ENCODE data around the gene CFAP61. TPM values are rescaled to one million over a fixed set of nuclear protein-coding genes. Genes with fewer than 3 reads are reported as not detected.

The CFAP61 gene
- total RNA-seq, 1 donor from 2014 or later: 0.45 TPM

DNA sequence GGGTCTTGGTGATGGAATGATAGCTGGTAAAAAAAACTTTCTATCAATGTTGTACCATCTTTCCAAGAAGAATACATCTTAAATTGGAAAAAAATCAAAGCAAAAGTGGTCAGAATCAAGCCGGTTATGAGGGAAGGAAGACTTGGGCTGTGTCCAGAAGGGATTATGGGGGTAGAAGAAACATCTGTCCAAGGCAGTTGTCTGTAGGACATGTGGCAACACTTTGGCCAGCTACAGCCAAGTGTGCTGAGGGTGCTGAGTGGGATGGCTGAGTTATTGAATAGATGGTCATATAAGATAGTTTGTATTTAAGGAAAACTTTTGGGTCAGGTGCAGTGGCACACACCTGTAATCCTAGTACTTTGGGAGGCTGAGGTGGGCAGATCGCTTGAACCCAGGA lies 354.0 kb downstream of the CFAP61 start:
- DNase-seq (ENCODE audit: low spot score in 2 of 2, unreplicated experiment in 2 of 2): no peak
- Mint-ChIP-seq H3K27ac (no peak overlapping the region), H3K4me3 (no peak overlapping the region), H3K9me3 (no peaks in the 10 kb centered on the region), H3K27me3 (ENCODE audit: low read depth) (no peaks in the 10 kb centered on the region), H3K36me3 (no peaks in the 10 kb centered on the region), H3K4me1 (peaks cover 7% of the 10 kb centered on the region)
- TF ChIP-seq, protein P1, sequence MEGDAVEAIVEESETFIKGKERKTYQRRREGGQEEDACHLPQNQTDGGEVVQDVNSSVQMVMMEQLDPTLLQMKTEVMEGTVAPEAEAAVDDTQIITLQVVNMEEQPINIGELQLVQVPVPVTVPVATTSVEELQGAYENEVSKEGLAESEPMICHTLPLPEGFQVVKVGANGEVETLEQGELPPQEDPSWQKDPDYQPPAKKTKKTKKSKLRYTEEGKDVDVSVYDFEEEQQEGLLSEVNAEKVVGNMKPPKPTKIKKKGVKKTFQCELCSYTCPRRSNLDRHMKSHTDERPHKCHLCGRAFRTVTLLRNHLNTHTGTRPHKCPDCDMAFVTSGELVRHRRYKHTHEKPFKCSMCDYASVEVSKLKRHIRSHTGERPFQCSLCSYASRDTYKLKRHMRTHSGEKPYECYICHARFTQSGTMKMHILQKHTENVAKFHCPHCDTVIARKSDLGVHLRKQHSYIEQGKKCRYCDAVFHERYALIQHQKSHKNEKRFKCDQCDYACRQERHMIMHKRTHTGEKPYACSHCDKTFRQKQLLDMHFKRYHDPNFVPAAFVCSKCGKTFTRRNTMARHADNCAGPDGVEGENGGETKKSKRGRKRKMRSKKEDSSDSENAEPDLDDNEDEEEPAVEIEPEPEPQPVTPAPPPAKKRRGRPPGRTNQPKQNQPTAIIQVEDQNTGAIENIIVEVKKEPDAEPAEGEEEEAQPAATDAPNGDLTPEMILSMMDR (IDR thresholded peaks at IDR 0.05; ENCODE audit: unreplicated experiment): no peak

DNA sequence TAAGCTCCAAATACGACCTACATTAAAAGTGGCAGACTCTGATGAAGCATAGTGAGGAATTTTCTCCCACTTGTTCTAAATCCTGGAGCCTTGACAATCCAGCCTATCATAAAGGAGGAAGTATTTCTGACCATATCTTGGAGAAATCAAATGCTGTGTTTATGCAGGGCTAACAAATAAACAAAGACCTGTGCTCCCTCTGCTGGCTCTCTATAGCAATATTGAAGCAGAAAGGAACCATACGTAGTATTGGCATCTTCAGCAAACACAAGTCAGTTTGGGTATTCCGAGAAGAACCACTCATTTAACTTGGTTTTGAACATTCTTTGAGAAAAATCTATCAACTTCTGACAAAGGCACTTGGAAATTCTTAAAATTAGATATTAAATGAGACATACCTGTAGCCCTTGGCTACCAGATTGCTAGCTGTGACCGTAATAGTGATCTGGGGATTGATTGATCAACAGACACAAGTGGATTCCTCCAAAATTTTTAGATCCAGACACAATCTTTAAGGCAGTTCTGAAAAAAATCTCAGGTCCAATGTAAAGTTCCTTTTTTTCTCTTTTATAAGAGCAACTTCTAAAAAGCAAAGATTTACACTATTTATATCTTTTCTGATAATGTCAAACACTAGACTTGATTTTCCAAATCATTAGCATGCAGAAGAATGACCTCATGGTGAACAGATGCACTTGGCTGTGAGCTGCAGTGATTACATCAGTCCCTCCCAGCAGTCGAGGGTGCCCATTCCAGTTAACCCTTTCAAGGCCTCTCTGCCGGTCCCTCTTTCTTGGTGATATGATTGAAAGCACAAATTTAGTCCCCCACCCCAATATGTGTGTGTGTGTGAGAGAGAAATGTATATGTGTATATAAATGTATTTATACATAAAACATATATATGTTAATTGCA lies 355.8 kb downstream of the CFAP61 start:
- Mint-ChIP-seq H3K9me3 (no peaks in the 10 kb centered on the region), H3K27me3 (ENCODE audit: low read depth) (no peaks in the 10 kb centered on the region), H3K27ac (no peak overlapping the region), H3K36me3 (no peaks in the 10 kb centered on the region), H3K4me1 (peaks cover 7% of the 10 kb centered on the region), H3K4me3 (no peak overlapping the region)
- TF ChIP-seq, protein P1 (IDR thresholded peaks at IDR 0.05; ENCODE audit: unreplicated experiment): no peak
- DNase-seq (ENCODE audit: low spot score in 2 of 2, unreplicated experiment in 2 of 2): no peak

DNA sequence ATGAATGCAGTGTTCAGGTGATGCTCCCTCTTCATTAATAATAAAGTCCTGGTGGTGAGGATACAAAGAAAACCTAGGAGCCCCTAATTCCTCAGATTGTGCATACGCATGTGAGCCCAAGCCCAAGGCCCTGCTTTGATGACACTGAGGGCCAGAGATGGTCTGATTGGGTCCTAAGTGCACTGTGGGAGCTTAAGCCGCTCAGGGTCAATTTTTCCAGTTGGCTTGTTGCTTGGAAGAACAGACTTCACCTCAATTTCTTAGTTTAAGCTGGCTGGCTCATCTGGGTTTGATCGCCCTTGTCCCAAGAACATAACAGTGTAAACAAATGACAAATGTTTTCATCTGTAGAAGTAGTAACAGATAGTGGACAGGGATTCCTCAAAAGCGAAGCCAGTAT lies 357.0 kb downstream of the CFAP61 start:
- Mint-ChIP-seq H3K9me3 (no peaks in the 10 kb centered on the region), H3K27me3 (ENCODE audit: low read depth) (no peaks in the 10 kb centered on the region), H3K4me1 (peaks cover 7% of the 10 kb centered on the region), H3K27ac (no peak overlapping the region), H3K36me3 (no peaks in the 10 kb centered on the region), H3K4me3 (no peak overlapping the region)
- TF ChIP-seq, protein P1 (IDR thresholded peaks at IDR 0.05; ENCODE audit: unreplicated experiment): no peak
- no peak for DNase-seq (ENCODE audit: low spot score in 2 of 2, unreplicated experiment in 2 of 2)

Other genes starting within 250 kb of the CFAP61 start
- 34.0 to 38.9 TPM (median 36.9 TPM) in 3 replicates for gene NAA20, start 35.2 kb upstream of the CFAP61 start, total RNA-seq
- gene CRNKL1, start 66 bp upstream of the CFAP61 start, total RNA-seq: 23.9 to 27.8 TPM (median 26.5 TPM) in 3 replicates